GM18517 (cell line): ENCODE results near the gene UST.
"Not testable (repeated sequence)": the region's sequence is repeated elsewhere in the genome, so short reads cannot be mapped to it uniquely, and the experiment has no call there.

Experiments
- ATAC-seq: cut with Tn5 transposase; IDR thresholded peaks from one replicate; pipeline ENCODE4 v1.9.1; 2021; ENCODE audit warnings: mild to moderate bottlenecking, moderate library complexity; ENCODE audit not compliant: unreplicated experiment

UST gene

GRCh38 chr6:148997865-148998264, 251.0 kb downstream of the UST start:
- no peak for ATAC-seq

GRCh38 chr6:148998704-148999103, 251.9 kb downstream of the UST start:
- ATAC-seq, result no peak

GRCh38 chr6:148999501-148999900, 252.7 kb downstream of the UST start:
- no peak for ATAC-seq

DNA sequence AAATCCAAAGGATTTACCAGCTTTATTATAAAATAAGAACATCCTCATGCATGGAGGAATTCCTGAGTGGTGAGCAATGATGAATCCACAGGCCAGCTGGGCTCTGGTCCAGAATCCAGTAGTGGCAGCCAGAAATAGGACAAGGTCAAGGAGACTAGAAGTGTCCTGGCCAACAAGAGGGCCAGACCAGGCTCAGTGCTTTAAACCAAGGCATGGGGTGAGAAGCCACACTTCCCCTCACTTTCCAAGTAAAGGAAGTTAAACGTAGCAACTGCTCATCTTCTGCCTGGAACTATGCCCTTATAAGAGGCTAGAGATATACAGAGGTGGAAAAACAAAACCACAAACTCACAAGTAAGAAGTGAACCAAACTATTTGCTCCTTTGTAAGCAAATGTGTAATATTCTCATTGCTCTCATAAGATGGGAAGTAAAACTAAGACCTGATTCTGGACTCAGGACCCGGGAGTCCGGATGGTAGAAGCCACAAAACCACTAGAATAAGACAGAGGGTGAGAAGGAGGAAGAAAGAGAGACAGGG, 253.2 kb downstream of the UST start:
- ATAC-seq, result no peak

DNA sequence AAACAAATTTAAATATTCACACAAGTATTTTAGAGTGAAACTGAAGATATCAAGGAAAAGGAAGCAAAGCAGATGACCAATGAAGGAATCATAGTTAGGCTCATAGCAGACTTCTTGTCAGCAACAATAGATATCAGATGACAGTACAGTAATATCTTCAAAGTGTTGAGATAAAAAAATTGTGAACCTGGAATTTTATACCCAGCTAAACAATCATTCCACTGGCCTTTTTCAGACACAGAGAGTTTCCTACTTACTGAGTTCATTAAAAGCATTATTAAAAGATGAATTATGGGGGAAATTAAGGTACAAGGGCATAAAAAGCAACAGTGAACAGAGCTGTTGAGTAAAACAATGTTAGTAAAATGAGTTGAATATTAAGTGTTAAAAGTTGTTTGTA, 254.6 kb downstream of the UST start:
- no peak for ATAC-seq

DNA sequence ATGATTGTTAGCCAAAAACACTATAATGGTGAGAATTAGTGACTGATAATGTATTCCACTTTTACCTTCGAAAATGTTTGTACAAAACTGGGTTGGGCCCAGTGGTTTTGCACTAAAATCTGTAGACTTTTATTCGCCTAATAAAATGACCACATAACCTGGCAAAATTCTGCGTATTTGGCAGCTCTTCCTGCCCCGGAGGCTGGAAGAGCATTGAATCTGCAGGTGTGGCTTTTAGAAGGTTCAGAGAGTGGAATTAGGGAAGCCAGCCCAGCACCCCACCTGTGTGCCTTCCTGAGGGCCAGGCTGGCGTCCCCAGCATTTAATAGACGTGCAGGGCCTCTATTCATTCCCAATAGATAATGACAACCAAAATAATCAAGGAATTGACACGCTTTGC, 256.7 kb downstream of the UST start:
- ATAC-seq, result no peak

GRCh38 chr6:149004664-149005063, 257.8 kb downstream of the UST start:
- no peak for ATAC-seq

GRCh38 chr6:149006236-149006635, 259.4 kb downstream of the UST start:
- not testable (repeated sequence) for ATAC-seq

- no peak for ATAC-seq
These were observed 259.8 kb downstream of the UST start for GRCh38 chr6:149006671-149007070.

- no peak for ATAC-seq
These were observed 261.0 kb downstream of the UST start for GRCh38 chr6:149007846-149008245.

DNA sequence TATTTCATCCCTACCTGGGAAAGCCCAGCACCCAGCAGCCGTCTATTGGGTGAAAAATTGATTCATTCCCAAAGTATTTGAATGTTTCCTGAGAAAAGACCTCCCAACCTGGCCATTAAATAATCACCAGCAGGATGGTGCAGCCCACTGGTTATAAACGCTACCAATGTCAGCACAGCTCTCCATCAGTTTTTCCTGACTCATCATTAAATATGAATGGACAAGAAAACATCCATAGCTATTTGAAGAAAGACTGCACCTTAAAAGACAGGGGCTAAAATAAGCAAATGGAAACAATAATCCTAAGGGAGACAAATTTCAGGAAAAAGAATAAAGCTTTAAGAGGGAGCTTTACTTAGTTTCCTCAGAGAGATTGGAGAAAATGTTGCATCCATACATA, 261.9 kb downstream of the UST start:
- no peak for ATAC-seq

DNA sequence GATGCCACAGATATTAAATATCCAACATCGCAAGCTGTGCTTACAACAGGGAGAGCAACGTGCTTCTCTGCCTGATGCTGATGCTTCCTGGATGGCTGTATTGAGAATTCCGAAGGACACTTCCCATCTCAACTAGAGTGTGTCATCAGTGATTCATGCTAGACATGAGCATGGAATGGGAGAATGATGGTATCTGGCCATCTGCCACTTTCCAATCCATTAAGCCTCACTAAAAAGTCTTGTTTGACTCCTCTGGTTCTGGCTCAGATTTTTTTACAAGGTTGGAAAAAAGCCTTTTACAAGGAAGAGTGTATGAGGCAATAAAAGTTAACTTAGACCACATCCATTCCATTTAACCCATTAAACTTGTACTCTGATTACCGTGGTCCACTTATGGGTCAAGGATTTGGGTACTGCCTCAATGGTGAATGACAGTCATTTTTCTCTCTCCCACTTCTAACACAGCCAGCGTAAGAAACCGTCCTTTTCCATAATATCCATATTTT, 265.3 kb downstream of the UST start:
- ATAC-seq, result no peak

GRCh38 chr6:149013586-149014344, 266.9 kb downstream of the UST start:
- ATAC-seq, result no peak

DNA sequence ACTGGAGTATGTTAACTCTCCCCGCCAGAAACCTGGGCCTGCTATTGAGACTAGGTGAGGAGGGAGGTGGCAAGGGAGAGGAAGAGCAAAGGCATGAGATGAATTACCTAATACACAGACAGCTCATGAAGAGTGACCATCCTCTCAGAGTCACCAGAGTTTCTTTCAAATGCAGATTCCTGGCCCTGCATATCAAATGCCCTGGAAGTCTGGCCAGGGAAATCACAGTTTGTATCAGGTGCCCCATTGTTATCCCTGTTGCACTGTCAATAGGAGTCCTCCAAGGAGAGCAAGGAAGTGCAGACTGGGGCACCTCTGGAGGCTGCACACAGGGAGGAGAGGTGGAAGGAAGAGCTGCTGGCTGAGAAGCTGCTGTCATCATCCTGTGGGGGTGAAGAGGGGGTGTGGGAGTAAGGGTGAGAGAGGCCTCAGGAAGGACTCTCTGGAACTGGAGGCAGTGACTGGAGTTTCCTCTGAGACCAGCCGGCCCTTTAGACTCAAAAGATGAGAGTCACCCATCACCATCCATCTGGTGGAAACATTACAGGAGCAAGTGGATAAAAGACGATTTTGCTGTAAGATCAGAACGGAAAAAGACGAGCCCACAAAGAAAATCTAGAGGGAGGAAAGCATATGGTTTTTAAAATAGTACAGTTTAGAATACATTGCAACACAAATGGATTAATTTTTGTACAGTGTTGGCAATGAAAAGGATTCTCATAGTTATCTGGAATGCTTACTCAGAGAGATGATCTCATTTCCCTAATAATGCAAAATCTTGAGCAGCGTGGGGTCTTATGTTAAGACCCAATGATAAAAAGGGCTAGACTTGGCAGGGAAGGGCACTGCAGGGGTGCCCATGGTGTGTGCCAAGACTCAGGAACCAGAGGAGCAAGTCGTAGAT, 268.1 kb downstream of the UST start:
- ATAC-seq, result no peak

- ATAC-seq, result no peak
These were observed 269.0 kb downstream of the UST start for GRCh38 chr6:149015535-149016525.

GRCh38 chr6:149016716-149017115, 269.9 kb downstream of the UST start:
- ATAC-seq, result no peak

- no peak for ATAC-seq
These were observed 273.5 kb downstream of the UST start for GRCh38 chr6:149020319-149020718.

DNA sequence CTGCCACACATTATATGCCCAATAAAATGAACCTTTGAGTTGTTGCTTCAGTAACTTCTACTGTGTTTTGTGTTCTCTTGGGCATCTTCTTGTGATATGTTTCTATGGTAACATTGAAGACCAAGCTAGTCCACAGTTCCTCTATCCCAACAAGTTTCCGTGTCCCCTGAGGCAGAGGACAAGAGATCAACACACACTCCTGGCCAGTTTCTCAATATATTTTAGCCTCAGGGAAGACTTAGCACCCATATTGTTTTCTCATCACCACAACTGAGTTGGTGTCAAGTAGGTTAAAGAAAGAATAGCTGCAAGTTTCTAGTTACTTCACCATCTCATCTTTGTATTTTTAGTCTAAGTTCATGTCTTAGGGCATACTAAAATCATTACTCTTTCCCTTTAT, 277.5 kb downstream of the UST start:
- no peak for ATAC-seq

DNA sequence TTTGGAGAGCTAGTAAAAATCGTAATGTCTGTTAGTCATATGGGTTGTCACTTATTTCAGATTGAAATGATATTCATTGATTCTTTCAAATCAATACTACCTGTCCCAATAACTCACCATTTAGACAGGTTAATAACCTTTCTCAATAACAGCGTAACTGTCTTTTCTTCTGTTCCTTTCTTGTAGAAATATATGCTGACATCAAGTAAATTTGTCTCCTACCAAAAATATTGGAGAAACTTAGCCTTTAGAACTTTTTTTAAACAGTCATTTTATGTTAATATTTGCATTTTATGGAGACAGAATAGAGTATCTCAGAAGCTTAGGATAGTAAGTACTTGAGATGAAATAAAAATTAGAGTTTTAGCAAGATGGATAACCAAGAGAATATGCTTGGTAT, 278.2 kb downstream of the UST start:
- no peak for ATAC-seq

DNA sequence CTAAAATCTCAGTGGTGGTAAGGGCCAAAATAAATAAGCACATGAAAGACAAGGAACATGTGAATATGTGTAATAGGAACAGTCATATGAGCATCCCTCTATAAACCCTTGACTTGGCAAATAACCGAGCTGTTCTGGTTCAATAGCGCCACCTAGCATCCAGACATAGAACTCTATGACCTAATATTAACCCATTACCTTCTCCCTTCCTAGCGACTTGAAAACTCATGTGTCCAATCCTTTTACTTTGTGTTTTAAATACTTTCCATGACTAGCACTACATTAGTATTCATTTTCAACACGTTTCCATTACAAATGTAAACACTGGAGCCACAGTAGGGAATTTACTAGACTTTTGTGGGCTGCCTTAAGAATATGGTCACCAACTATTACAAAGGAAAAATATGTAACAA, 279.7 kb downstream of the UST start:
- no peak for ATAC-seq
